GM12801 (cell line): ENCODE measurements around the gene MCM5.

Source experiments
- CTCF ChIP-seq: IDR thresholded peaks from one replicate; pipeline ENCODE4 v1.5.1; 2011; ENCODE audit warnings: control low read depth; ENCODE audit not compliant: insufficient read length; ENCODE audit errors: extremely low read depth

MCM5 gene

GRCh38 chr22:35430897-35431322 is 31.0 kb downstream of the MCM5 start:
- no peak for TF ChIP-seq CTCF

GRCh38 chr22:35431483-35432227 is 31.7 kb downstream of the MCM5 start:
- no peak for TF ChIP-seq CTCF

GRCh38 chr22:35432228-35432905 is 32.4 kb downstream of the MCM5 start:
- TF ChIP-seq CTCF, result no peak

- no peak for TF ChIP-seq CTCF
Measured at GRCh38 chr22:35434061-35434710, 34.2 kb downstream of the MCM5 start.

- no peak for TF ChIP-seq CTCF
Measured at GRCh38 chr22:35435201-35435740, 35.3 kb downstream of the MCM5 start.

GRCh38 chr22:35436421-35436820 is 36.5 kb downstream of the MCM5 start:
- TF ChIP-seq CTCF, result no peak

GRCh38 chr22:35437049-35437448 is 37.1 kb downstream of the MCM5 start:
- TF ChIP-seq CTCF, result no peak
